ENCODE data around the gene ANAPC16.

ANAPC16 gene

GRCh38 chr10:72227826-72228225, 12.0 kb downstream of the ANAPC16 start:
- Histone ChIP-seq H3K36me3 (ENCODE audit: control insufficient read depth in 4 of 4, insufficient read depth in 4 of 4, low read length in 3 of 4) (peaks cover 14 to 31% (median 21%) of the 10 kb centered on the region in 4 experiments), H3K27ac (ENCODE audit: insufficient read depth in 1 of 2, low read depth in 1 of 2, low read length in 2 of 2, poor library complexity in 1 of 2, severe bottlenecking in 2 of 2) (no peak overlapping the region), H3K27me3 (replicated peaks in 2 of 5; ENCODE audit: control insufficient read depth in 4 of 5, insufficient read depth in 5 of 5, low read length in 4 of 5) (no peaks in the 10 kb centered on the region), H3K9me3 (ENCODE audit: control extremely low read depth in 1 of 5, control insufficient read depth in 4 of 5, insufficient read depth in 2 of 5, low read depth in 1 of 5, low read length in 4 of 5) (no peaks in the 10 kb centered on the region), H3K4me1 (ENCODE audit: control extremely low read depth in 1 of 4, control insufficient read depth in 4 of 4, insufficient read depth in 4 of 4, low read length in 3 of 4) (peaks cover 0 to 2% (median 1%) of the 10 kb centered on the region in 4 experiments), H3K4me3 (ENCODE audit: control insufficient read depth in 1 of 7, extremely low read depth in 1 of 7, insufficient read depth in 4 of 7, low read depth in 2 of 7, low read length in 6 of 7) (no peak overlapping the region)
- ChIA-PET CTCF (interaction anchor here (2.5 kb wide), 1 partner anchor 110 kb away, joined by 11 read pairs; no protein-coding TSS in a partner anchor), POLR2A (no interaction called here)
- WGBS (ENCODE audit: insufficient coverage), result 92% methylated on average over 2 of the region's 6 CpGs
- DNase-seq, result no peak

GRCh38 chr10:72228318-72228751, 12.5 kb downstream of the ANAPC16 start:
- DNase-seq, result no peak
- Histone ChIP-seq H3K36me3 (ENCODE audit: control insufficient read depth in 4 of 4, insufficient read depth in 4 of 4, low read length in 3 of 4) (peaks cover 19 to 36% (median 25%) of the 10 kb centered on the region in 4 experiments), H3K4me1 (ENCODE audit: control extremely low read depth in 1 of 4, control insufficient read depth in 4 of 4, insufficient read depth in 4 of 4, low read length in 3 of 4) (peaks cover 0 to 2% (median 1%) of the 10 kb centered on the region in 4 experiments), H3K4me3 (ENCODE audit: control insufficient read depth in 1 of 7, extremely low read depth in 1 of 7, insufficient read depth in 4 of 7, low read depth in 2 of 7, low read length in 6 of 7) (no peak overlapping the region), H3K9me3 (ENCODE audit: control extremely low read depth in 1 of 5, control insufficient read depth in 4 of 5, insufficient read depth in 2 of 5, low read depth in 1 of 5, low read length in 4 of 5) (no peaks in the 10 kb centered on the region), H3K27me3 (replicated peaks in 2 of 5; ENCODE audit: control insufficient read depth in 4 of 5, insufficient read depth in 5 of 5, low read length in 4 of 5) (no peaks in the 10 kb centered on the region), H3K27ac (ENCODE audit: insufficient read depth in 1 of 2, low read depth in 1 of 2, low read length in 2 of 2, poor library complexity in 1 of 2, severe bottlenecking in 2 of 2) (no peak overlapping the region)
- 80% methylated on average over 1 of the region's 2 CpGs for WGBS (ENCODE audit: insufficient coverage)
- ChIA-PET CTCF (interaction anchor here (0.8 to 2.5 kb wide), 3 partner anchors 47 to 331 kb away, joined by 3 to 11 read pairs (median 3); no protein-coding TSS in a partner anchor), POLR2A (interaction anchor here (1.0 kb wide), 1 partner anchor 20 kb away, joined by 5 read pairs; no protein-coding TSS in a partner anchor)

GRCh38 chr10:72229261-72230251, 13.7 kb downstream of the ANAPC16 start:
- DNase-seq, result no peak
- ChIA-PET CTCF (interaction anchor here (0.8 to 2.5 kb wide), 5 partner anchors 18 to 333 kb away, joined by 3 to 11 read pairs (median 3); no protein-coding TSS in a partner anchor), POLR2A (interaction anchor here (0.6 to 1.0 kb wide), 3 partner anchors 18 to 708 kb away, joined by 3 to 5 read pairs (median 4); no protein-coding TSS in a partner anchor)
- Histone ChIP-seq H3K4me1 (ENCODE audit: control extremely low read depth in 1 of 4, control insufficient read depth in 4 of 4, insufficient read depth in 4 of 4, low read length in 3 of 4) (peaks cover 0 to 2% (median 1%) of the 10 kb centered on the region in 4 experiments), H3K4me3 (ENCODE audit: control insufficient read depth in 1 of 7, extremely low read depth in 1 of 7, insufficient read depth in 4 of 7, low read depth in 2 of 7, low read length in 6 of 7) (no peak overlapping the region), H3K9me3 (ENCODE audit: control extremely low read depth in 1 of 5, control insufficient read depth in 4 of 5, insufficient read depth in 2 of 5, low read depth in 1 of 5, low read length in 4 of 5) (no peaks in the 10 kb centered on the region), H3K36me3 (ENCODE audit: control insufficient read depth in 4 of 4, insufficient read depth in 4 of 4, low read length in 3 of 4) (peaks cover 15 to 47% (median 28%) of the 10 kb centered on the region in 4 experiments), H3K27me3 (replicated peaks in 2 of 5; ENCODE audit: control insufficient read depth in 4 of 5, insufficient read depth in 5 of 5, low read length in 4 of 5) (no peaks in the 10 kb centered on the region), H3K27ac (ENCODE audit: insufficient read depth in 1 of 2, low read depth in 1 of 2, low read length in 2 of 2, poor library complexity in 1 of 2, severe bottlenecking in 2 of 2) (peak overlapping the region in 1 of 2 experiments; percentile 0)
- 86% methylated on average over 1 of the region's 8 CpGs for WGBS (ENCODE audit: insufficient coverage)

- ChIA-PET CTCF (interaction anchor here (1.0 to 1.5 kb wide), 2 partner anchors 104 to 106 kb away, joined by 4 to 6 read pairs; no protein-coding TSS in a partner anchor), POLR2A (no interaction called here)
- no peak for DNase-seq
- Histone ChIP-seq H3K9me3 (ENCODE audit: control extremely low read depth in 1 of 5, control insufficient read depth in 4 of 5, insufficient read depth in 2 of 5, low read depth in 1 of 5, low read length in 4 of 5) (no peaks in the 10 kb centered on the region), H3K27ac (ENCODE audit: insufficient read depth in 1 of 2, low read depth in 1 of 2, low read length in 2 of 2, poor library complexity in 1 of 2, severe bottlenecking in 2 of 2) (no peak overlapping the region), H3K27me3 (replicated peaks in 2 of 5; ENCODE audit: control insufficient read depth in 4 of 5, insufficient read depth in 5 of 5, low read length in 4 of 5) (no peaks in the 10 kb centered on the region), H3K36me3 (ENCODE audit: control insufficient read depth in 4 of 4, insufficient read depth in 4 of 4, low read length in 3 of 4) (peaks cover 12 to 54% (median 25%) of the 10 kb centered on the region in 4 experiments), H3K4me3 (ENCODE audit: control insufficient read depth in 1 of 7, extremely low read depth in 1 of 7, insufficient read depth in 4 of 7, low read depth in 2 of 7, low read length in 6 of 7) (no peak overlapping the region), H3K4me1 (ENCODE audit: control extremely low read depth in 1 of 4, control insufficient read depth in 4 of 4, insufficient read depth in 4 of 4, low read length in 3 of 4) (no peaks in the 10 kb centered on the region)
Observed at GRCh38 chr10:72233621-72234020, 17.8 kb downstream of the ANAPC16 start.

- ChIA-PET POLR2A (no interaction called here), CTCF (no interaction called here)
- Histone ChIP-seq H3K36me3 (ENCODE audit: control insufficient read depth in 4 of 4, insufficient read depth in 4 of 4, low read length in 3 of 4) (peaks cover 12 to 47% (median 24%) of the 10 kb centered on the region in 4 experiments), H3K27ac (ENCODE audit: insufficient read depth in 1 of 2, low read depth in 1 of 2, low read length in 2 of 2, poor library complexity in 1 of 2, severe bottlenecking in 2 of 2) (no peak overlapping the region), H3K9me3 (ENCODE audit: control extremely low read depth in 1 of 5, control insufficient read depth in 4 of 5, insufficient read depth in 2 of 5, low read depth in 1 of 5, low read length in 4 of 5) (no peaks in the 10 kb centered on the region), H3K27me3 (replicated peaks in 2 of 5; ENCODE audit: control insufficient read depth in 4 of 5, insufficient read depth in 5 of 5, low read length in 4 of 5) (no peaks in the 10 kb centered on the region), H3K4me3 (ENCODE audit: control insufficient read depth in 1 of 7, extremely low read depth in 1 of 7, insufficient read depth in 4 of 7, low read depth in 2 of 7, low read length in 6 of 7) (no peak overlapping the region), H3K4me1 (ENCODE audit: control extremely low read depth in 1 of 4, control insufficient read depth in 4 of 4, insufficient read depth in 4 of 4, low read length in 3 of 4) (no peaks in the 10 kb centered on the region)
- 98% methylated on average over 6 of the region's 6 CpGs for WGBS (ENCODE audit: insufficient coverage)
- DNase-seq, result no peak
Observed at GRCh38 chr10:72234560-72235095, 18.8 kb downstream of the ANAPC16 start.

GRCh38 chr10:72235544-72236279, 19.9 kb downstream of the ANAPC16 start:
- WGBS (ENCODE audit: insufficient coverage), result 100% methylated on average over 2 of the region's 6 CpGs
- Histone ChIP-seq H3K27ac (ENCODE audit: insufficient read depth in 1 of 2, low read depth in 1 of 2, low read length in 2 of 2, poor library complexity in 1 of 2, severe bottlenecking in 2 of 2) (no peak overlapping the region), H3K36me3 (ENCODE audit: control insufficient read depth in 4 of 4, insufficient read depth in 4 of 4, low read length in 3 of 4) (peaks cover 7 to 40% (median 20%) of the 10 kb centered on the region in 4 experiments), H3K9me3 (ENCODE audit: control extremely low read depth in 1 of 5, control insufficient read depth in 4 of 5, insufficient read depth in 2 of 5, low read depth in 1 of 5, low read length in 4 of 5) (no peaks in the 10 kb centered on the region), H3K27me3 (replicated peaks in 2 of 5; ENCODE audit: control insufficient read depth in 4 of 5, insufficient read depth in 5 of 5, low read length in 4 of 5) (no peaks in the 10 kb centered on the region), H3K4me3 (ENCODE audit: control insufficient read depth in 1 of 7, extremely low read depth in 1 of 7, insufficient read depth in 4 of 7, low read depth in 2 of 7, low read length in 6 of 7) (no peak overlapping the region), H3K4me1 (ENCODE audit: control extremely low read depth in 1 of 4, control insufficient read depth in 4 of 4, insufficient read depth in 4 of 4, low read length in 3 of 4) (no peaks in the 10 kb centered on the region)
- DNase-seq, result no peak
- ChIA-PET CTCF (interaction anchor here (0.7 to 3.5 kb wide), 4 partner anchors 9 to 613 kb away, joined by 3 to 15 read pairs (median 5); no protein-coding TSS in a partner anchor), POLR2A (interaction anchor here (0.7 kb wide), 1 partner anchor 462 kb away, joined by 3 read pairs; no protein-coding TSS in a partner anchor)

All from common myeloid progenitor, CD34-positive (primary cell).